Testis (tissue), 2 donors: Measurements from ENCODE around the gene TWIST2.

ENCODE experiments used
- CTCF ChIP-seq, 3 experiments: fragments of 450-650 bp in 2 of 3; fragments of 200-600 bp in 1 of 3; sonication (generic) in 1 of 3; IDR thresholded peaks; one replicate each; pipeline ENCODE4 v1.5.1; 2016 to 2019; ENCODE audit warnings: antibody characterized with exemption in 3 of 3, mild to moderate bottlenecking in 2 of 3, moderate library complexity in 1 of 3
- POLR2A ChIP-seq: fragments of 450-650 bp; IDR thresholded peaks from one replicate; pipeline ENCODE4 v1.6.1; 2017; ENCODE audit warnings: antibody characterized with exemption, mild to moderate bottlenecking, moderate library complexity

GRCh38 chr2:238941262-238941792, 93.4 kb downstream of the TWIST2 start:
- TF ChIP-seq CTCF (IDR thresholded peaks at IDR 0.05), result no peak
- no peak for TF ChIP-seq POLR2A
